Peyer's patch (tissue), 4 donors: Measurements from ENCODE around the gene FBXO17.

Source experiments
- CTCF ChIP-seq, 6 experiments: fragments of 450-650 bp in 4 of 6; fragments of 200-600 bp in 2 of 6; sonication (generic) in 1 of 6; IDR thresholded peaks; one replicate each; pipeline ENCODE4 v1.5.1; 2017 to 2019; ENCODE audit warnings: antibody characterized with exemption in 6 of 6, mild to moderate bottlenecking in 3 of 6, moderate library complexity in 1 of 6
- POLR2A ChIP-seq, 2 donors: fragments of 450-650 bp; IDR thresholded peaks; one replicate each; pipeline ENCODE4 v1.5.1; 2017; ENCODE audit warnings: antibody characterized with exemption in 2 of 2, mild to moderate bottlenecking in 2 of 2, moderate library complexity in 2 of 2

GRCh38 chr19:38913958-38914357, 61.6 kb downstream of the FBXO17 start:
- TF ChIP-seq CTCF (IDR thresholded peaks at IDR 0.05) = no peak
- TF ChIP-seq POLR2A (IDR thresholded peaks at IDR 0.05) = no peak
